H1 (cell line): ENCODE results near the gene CWC27. TPM values are rescaled to one million over a fixed set of nuclear protein-coding genes. Genes with fewer than 3 reads are reported as not detected.

Source experiments
- CTCF ChIA-PET: fragments of 300-600 bp; sonication (Branson Sonifier 250); formaldehyde crosslinking; loops from one replicate; lab custom pipeline; 2021; ENCODE audit not compliant: partially characterized antibody; lab: Charles Lee
- POLR2A ChIA-PET: fragments of 300-600 bp; sonication (Branson Sonifier 250); formaldehyde crosslinking; loops from one replicate; lab custom pipeline; 2021; ENCODE audit warnings: inconsistent platforms; ENCODE audit not compliant: partially characterized antibody; lab: Charles Lee
- DNase-seq, 2 experiments: peaks; one replicate each; pipeline versions ENCODE4 v3.0.0 to v3.0.0-alpha.2; 2010 to 2022; ENCODE audit warnings: low spot score in 2 of 2, low read depth in 1 of 2, mixed read lengths in 1 of 2
- FAIRE-seq: peaks from 2 replicates; lab custom pipeline; 2011; peaks lifted over from hg19 to GRCh38; lab: Jason Lieb, UNC
- H2AFZ ChIP-seq: 2 replicates; pipeline ENCODE4 v1.8.1; 2012; ENCODE audit warnings: low read length, inconsistent platforms
- H2AK5ac ChIP-seq: 2 replicates; pipeline ENCODE4 v1.6.1; 2013; ENCODE audit warnings: low read depth, low read length
- H2BK120ac ChIP-seq: replicated peaks from 2 replicates; pipeline ENCODE3; 2013; ENCODE audit warnings: low read depth, low read length, inconsistent platforms
- H2BK12ac ChIP-seq: 2 replicates; pipeline ENCODE4 v1.6.1; 2013; ENCODE audit warnings: low read depth, low read length
- H2BK15ac ChIP-seq: 2 replicates; pipeline ENCODE4 v1.6.1; 2013; ENCODE audit warnings: low read length
- H2BK20ac ChIP-seq: 2 replicates; pipeline ENCODE4 v1.6.1; 2013; ENCODE audit warnings: low read length
- H2BK5ac ChIP-seq: 2 replicates; pipeline ENCODE4 v1.6.1; 2013; ENCODE audit warnings: low read depth, low read length
- H3K14ac ChIP-seq: 2 replicates; pipeline ENCODE4 v1.6.1; 2013; ENCODE audit warnings: inconsistent platforms; ENCODE audit not compliant: insufficient read length
- H3K18ac ChIP-seq: 2 replicates; pipeline ENCODE4 v1.6.1; 2013; ENCODE audit warnings: low read length; ENCODE audit errors: extremely low read depth
- H3K23ac ChIP-seq: 2 replicates; pipeline ENCODE4 v1.6.1; 2013; ENCODE audit warnings: inconsistent platforms; ENCODE audit not compliant: insufficient read length
- H3K23me2 ChIP-seq: 2 replicates; pipeline ENCODE4 v1.6.1; 2013; ENCODE audit warnings: low read depth, low read length
- H3K27ac ChIP-seq: 2 replicates; pipeline ENCODE4 v1.6.1; 2011; ENCODE audit warnings: low read depth, low read length, inconsistent platforms
- H3K27me3 ChIP-seq, 4 experiments: replicated peaks in 1 of 4; 1 replicate in 1 of 4; 2 replicates in 3 of 4; pipeline versions ENCODE4 v1.6.1 to v1.8.1; 2011 to 2013; ENCODE audit warnings: low read length in 3 of 4, mild to moderate bottlenecking in 3 of 4, inconsistent platforms in 2 of 4, mixed read lengths in 2 of 4, moderate library complexity in 1 of 4; ENCODE audit not compliant: control insufficient read depth in 3 of 4, insufficient read depth in 3 of 4; ENCODE audit errors: extremely low read depth in 1 of 4
- H3K36me3 ChIP-seq, 4 experiments: 2 replicates each; pipeline versions ENCODE4 v1.6.1 to v1.8.1; 2011 to 2013; ENCODE audit warnings: mild to moderate bottlenecking in 4 of 4, low read length in 3 of 4, moderate library complexity in 2 of 4, control low read depth in 1 of 4, inconsistent platforms in 1 of 4; ENCODE audit not compliant: insufficient read depth in 4 of 4, control insufficient read depth in 2 of 4
- H3K4ac ChIP-seq: replicated peaks from 2 replicates; pipeline ENCODE3; 2013; ENCODE audit warnings: low read length, low read depth, mixed read lengths, inconsistent platforms; ENCODE audit not compliant: insufficient read length
- H3K4me1 ChIP-seq, 4 experiments: replicated peaks in 1 of 4; 1 replicate in 1 of 4; 2 replicates in 3 of 4; pipeline versions ENCODE4 v1.6.1 to v1.8.1; 2011 to 2013; ENCODE audit warnings: low read length in 3 of 4, inconsistent platforms in 2 of 4, mixed read lengths in 1 of 4; ENCODE audit not compliant: insufficient read depth in 4 of 4, control insufficient read depth in 3 of 4
- H3K4me2 ChIP-seq, 2 experiments: 2 replicates each; pipeline versions ENCODE4 v1.6.1 to v1.8.1; 2011 to 2013; ENCODE audit warnings: low read depth in 2 of 2, low read length in 2 of 2, control low read depth in 1 of 2, inconsistent platforms in 1 of 2, mild to moderate bottlenecking in 1 of 2; ENCODE audit not compliant: insufficient read depth in 1 of 2
- H3K4me3 ChIP-seq, 4 experiments: fragments of 200-600, 300-600 bp in 1 of 4; sonication (generic), shearing (Covaris generic), sonication (Bioruptor Twin) in 1 of 4; 2 replicates each; pipeline versions ENCODE4 v1.5.1 to v1.8.1; 2011 to 2016; ENCODE audit warnings: low read length in 4 of 4, low read depth in 3 of 4, control low read depth in 2 of 4, inconsistent platforms in 2 of 4, mild to moderate bottlenecking in 2 of 4, mixed read lengths in 1 of 4, moderate library complexity in 1 of 4; ENCODE audit not compliant: insufficient read depth in 2 of 4; ENCODE audit errors: extremely low read depth in 1 of 4
- H3K56ac ChIP-seq: replicated peaks from 2 replicates; pipeline ENCODE3; 2013; ENCODE audit warnings: low read depth, mild to moderate bottlenecking, mixed read lengths, low read length, inconsistent platforms; ENCODE audit not compliant: insufficient read length
- H3K79me1 ChIP-seq: 2 replicates; pipeline ENCODE4 v1.6.1; 2013; ENCODE audit warnings: low read depth, low read length, control low read depth
- H3K79me2 ChIP-seq, 2 experiments: 2 replicates each; pipeline versions ENCODE4 v1.6.1 to v1.8.1; 2012 to 2013; ENCODE audit warnings: low read length in 2 of 2, mild to moderate bottlenecking in 2 of 2, inconsistent platforms in 1 of 2; ENCODE audit not compliant: insufficient read depth in 2 of 2, control insufficient read depth in 1 of 2
- H3K9ac ChIP-seq, 4 experiments: replicated peaks in 1 of 4; 1 replicate in 1 of 4; 2 replicates in 3 of 4; pipeline versions ENCODE4 v1.6.1 to v1.8.1; 2011 to 2013; ENCODE audit warnings: low read depth in 3 of 4, low read length in 3 of 4, control low read depth in 2 of 4, mild to moderate bottlenecking in 2 of 4, moderate library complexity in 2 of 4, inconsistent platforms in 1 of 4; ENCODE audit errors: extremely low read depth in 1 of 4
- H3K9me3 ChIP-seq, 2 experiments: 2 replicates each; pipeline versions ENCODE4 v1.6.1 to v1.8.1; 2012 to 2013; ENCODE audit warnings: mild to moderate bottlenecking in 2 of 2, moderate library complexity in 2 of 2, control low read depth in 1 of 2, inconsistent platforms in 1 of 2, low read depth in 1 of 2, low read length in 1 of 2, mixed read lengths in 1 of 2; ENCODE audit not compliant: insufficient read depth in 2 of 2
- H4K20me1 ChIP-seq, 2 experiments: replicated peaks in 1 of 2; 2 replicates each; pipeline versions ENCODE3 to v1.8.1; 2011 to 2013; ENCODE audit warnings: inconsistent platforms in 2 of 2, low read length in 2 of 2, mild to moderate bottlenecking in 1 of 2; ENCODE audit not compliant: insufficient read depth in 2 of 2, control insufficient read depth in 1 of 2
- H4K5ac ChIP-seq: 2 replicates; pipeline ENCODE4 v1.6.1; 2013; ENCODE audit warnings: low read length, low read depth, mixed read lengths, inconsistent platforms; ENCODE audit not compliant: insufficient read length
- H4K8ac ChIP-seq: 2 replicates; pipeline ENCODE4 v1.8.0; 2013; ENCODE audit warnings: mild to moderate bottlenecking, moderate library complexity, low read length, inconsistent platforms; ENCODE audit not compliant: insufficient read depth; ENCODE audit errors: extremely low read depth
- H4K91ac ChIP-seq: replicated peaks from 2 replicates; pipeline ENCODE3; 2013; ENCODE audit warnings: low read length, mixed read lengths, inconsistent platforms; ENCODE audit not compliant: insufficient read length
- CBX5 ChIP-seq: fragments of 300-800, 300-1000 bp; sonication (generic); IDR thresholded peaks from 2 replicates; pipeline ENCODE4 v1.7.1; 2016; ENCODE audit warnings: antibody characterized with exemption, low read length, low read depth
- CBX8 ChIP-seq: fragments of 300-800, 300-1000 bp; sonication (generic); IDR thresholded peaks from 2 replicates; pipeline ENCODE4 v1.7.1; 2016; ENCODE audit warnings: low read depth, low read length, borderline replicate concordance
- CHD1 ChIP-seq: IDR thresholded peaks from 2 replicates; pipeline ENCODE4 v1.6.1; 2012; ENCODE audit warnings: low read depth, low read length, improper control_type of control experiment
- CREB1 ChIP-seq: IDR thresholded peaks from 2 replicates; pipeline ENCODE4 v1.6.1; 2012; ENCODE audit warnings: inconsistent platforms
- EGR1 ChIP-seq: IDR thresholded peaks from 2 replicates; pipeline ENCODE4 v1.6.1; 2011; ENCODE audit warnings: low read depth, low read length, borderline replicate concordance
- EZH2 ChIP-seq: fragments of 200-600 bp; sonication (generic); IDR thresholded peaks from 2 replicates; pipeline ENCODE4 v1.7.1; 2012; ENCODE audit warnings: low read depth, mild to moderate bottlenecking, moderate library complexity, low read length, inconsistent platforms; ENCODE audit not compliant: severe bottlenecking
- GABPA ChIP-seq: IDR thresholded peaks from 2 replicates; pipeline ENCODE4 v1.6.1; 2011; ENCODE audit warnings: mild to moderate bottlenecking, low read length, moderate library complexity, borderline replicate concordance; ENCODE audit not compliant: insufficient read depth
- GTF2F1 ChIP-seq: IDR thresholded peaks from 2 replicates; pipeline ENCODE4 v1.6.1; 2012; ENCODE audit warnings: low read depth, low read length, improper control_type of control experiment, borderline replicate concordance
- HDAC6 ChIP-seq: IDR thresholded peaks from one replicate; pipeline ENCODE4 v1.7.1; 2012; ENCODE audit warnings: low read depth, mild to moderate bottlenecking, inconsistent platforms, low read length, moderate library complexity
- JUN ChIP-seq: IDR thresholded peaks from 2 replicates; pipeline ENCODE4 v1.6.1; 2011; ENCODE audit warnings: low read depth, mild to moderate bottlenecking, improper control_type of control experiment, low read length
- NRF1 ChIP-seq: IDR thresholded peaks from 2 replicates; pipeline ENCODE4 v1.6.1; 2011; ENCODE audit warnings: mild to moderate bottlenecking, low read depth, low read length, improper control_type of control experiment
- SIN3A ChIP-seq, 2 experiments: IDR thresholded peaks in 1 of 2; conservative IDR thresholded peaks in 1 of 2; 2 replicates each; pipeline ENCODE4 v1.6.1; 2011 to 2012; ENCODE audit warnings: low read length in 2 of 2, improper control_type of control experiment in 1 of 2, low read depth in 1 of 2, mild to moderate bottlenecking in 1 of 2
- WGBS, 2 experiments: shearing (Covaris generic) in 1 of 2; methylation state at CpG; one replicate each; pipeline versions ENCODE4 v1.1.6 to v1.1.7; 2013 to 2015; ENCODE audit warnings: low lambda C conversion rate in 2 of 2, mixed read lengths in 2 of 2, inconsistent platforms in 1 of 2, low coverage in 1 of 2, missing lambda C conversion rate in 1 of 2; ENCODE audit not compliant: insufficient replicate concordance in 2 of 2, insufficient coverage in 1 of 2, insufficient read length in 1 of 2; ENCODE audit errors: extremely low coverage in 1 of 2, missing lambda C conversion rate in 1 of 2; 5-methylcytosine and 5-hydroxymethylcytosine counted together
- polyA plus RNA-seq, 7 experiments: library from polyadenylated mRNA; depleted of rRNA in 3 of 7; stranded (reverse) in 5 of 7; unstranded in 2 of 7; fragments of >200 nt in 5 of 7; fragments of 200-250 nt in 2 of 7; gene quantifications; 1 replicate in 5 of 7; 2 replicates in 1 of 7; 4 replicates in 1 of 7; pipeline versions ENCODE4 v1.2.1 to v1.2.3, GENCODE V29; 2011 to 2013; ENCODE audit warnings: missing spikeins in 2 of 7, mixed read lengths in 2 of 7
- total RNA-seq: library from RNA; stranded (reverse); fragmentation: NEBNext Ultra II Directional; extraction: Animal tissue kit (Norgen Biotek cat#: 25700); gene quantifications from 2 replicates; pipeline ENCODE4 v1.2.1, GENCODE V29; 2021
- TF ChIP-seq, protein P1 (sequence below): IDR thresholded peaks from 2 replicates; pipeline ENCODE4 v1.6.1; 2012; ENCODE audit warnings: inconsistent platforms

Gene CWC27
- total and polyA plus RNA-seq, 2 of the 8 experiments (the other 6 are each of a cell fraction or from before 2014, with no cell fraction given): 24.9 to 43.4 TPM

DNA sequence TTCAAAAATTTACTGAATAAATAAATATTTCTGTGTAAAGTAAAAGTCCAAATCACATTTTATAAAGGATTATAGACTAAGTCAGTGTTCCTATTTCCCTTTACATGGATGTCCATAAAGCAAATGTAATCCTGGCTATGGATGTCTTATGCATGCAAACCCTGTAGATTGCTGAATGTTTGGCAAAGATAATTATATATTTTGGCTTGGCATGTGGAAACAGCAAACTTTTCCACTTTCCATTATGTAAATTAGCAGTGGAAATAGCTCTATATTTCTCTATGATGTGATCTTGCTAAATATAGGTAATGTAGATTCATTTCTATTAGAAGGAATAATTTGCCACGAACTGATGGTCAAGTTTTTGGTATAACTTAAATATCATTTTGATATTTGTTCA is 66.5 kb downstream of the CWC27 start:
- no peak for DNase-seq
- no peak overlapping the region for H2AK5ac ChIP-seq
- no peak overlapping the region for H3K23ac ChIP-seq
- H2BK12ac ChIP-seq: no peak overlapping the region
- H2AFZ ChIP-seq: no peak overlapping the region
- no peaks in the 10 kb centered on the region for H3K23me2 ChIP-seq
- H2BK5ac ChIP-seq: no peak overlapping the region
- no peak overlapping the region for H3K9ac ChIP-seq
- H2BK120ac ChIP-seq: no peak overlapping the region
- no peak overlapping the region for H2BK15ac ChIP-seq
- no peak overlapping the region for H3K4ac ChIP-seq
- no peak overlapping the region for H4K91ac ChIP-seq
- H3K4me2 ChIP-seq: no peak overlapping the region
- WGBS, 2 experiments: 93% methylated on average over 1 of the region's 1 CpG; no CpG with 5 or more reads in 1 of the 2 experiments
- H3K27me3 ChIP-seq: no peaks in the 10 kb centered on the region
- no peaks in the 10 kb centered on the region for H3K36me3 ChIP-seq
- no peak overlapping the region for H4K8ac ChIP-seq
- H3K18ac ChIP-seq: no peak overlapping the region
- H2BK20ac ChIP-seq: no peak overlapping the region
- FAIRE-seq: no peak
- CTCF ChIA-PET: no interaction called here
- POLR2A ChIA-PET: no interaction called here
- H4K5ac ChIP-seq: no peak overlapping the region
- no peaks in the 10 kb centered on the region for H3K79me2 ChIP-seq
- no peak overlapping the region for H3K27ac ChIP-seq
- H3K79me1 ChIP-seq: no peaks in the 10 kb centered on the region
- H3K9me3 ChIP-seq: no peaks in the 10 kb centered on the region
- H3K56ac ChIP-seq: no peak overlapping the region
- no peaks in the 10 kb centered on the region; a peak in 1 of 7 replicates for H3K4me1 ChIP-seq
- no peaks in the 10 kb centered on the region for H4K20me1 ChIP-seq
- H3K14ac ChIP-seq: no peak overlapping the region
- no peak overlapping the region for H3K4me3 ChIP-seq
- TF ChIP-seq GTF2F1 (no peak), EZH2 (no peak), SIN3A (conservative IDR thresholded peaks at IDR 0.05 in 1 of 2, IDR thresholded peaks at IDR 0.05 in 1 of 2; ENCODE audit: low read depth in 1 of 2, low read length in 2 of 2) (no peak), CBX5 (no peak), NRF1 (no peak), CREB1 (no peak), CBX8 (no peak), GABPA (no peak), HDAC6 (no peak), CHD1 (no peak), EGR1 (no peak), JUN (no peak)
- TF ChIP-seq, protein P1, sequence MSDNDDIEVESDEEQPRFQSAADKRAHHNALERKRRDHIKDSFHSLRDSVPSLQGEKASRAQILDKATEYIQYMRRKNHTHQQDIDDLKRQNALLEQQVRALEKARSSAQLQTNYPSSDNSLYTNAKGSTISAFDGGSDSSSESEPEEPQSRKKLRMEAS: no peak
